Activated effector memory CD4-positive, alpha-beta T cell treated with Interleukin-2 at 50 U/mL for 16 hours (primary cell): ENCODE measurements around the gene MSN.
"Not testable (repeated sequence)": the region's sequence is repeated elsewhere in the genome, so short reads cannot be mapped to it uniquely, and the experiment has no call there.

ENCODE experiments used
- DNase-seq: peaks from one replicate; pipeline ENCODE4 v3.0.0-alpha.2; 2020

The MSN gene

GRCh38 chrX:65667503-65668376, at the start of gene MSN:
Gene MSN (plus strand): TSS chrX:65667654. CDS start chrX:65667842, 188 bp downstream.
- DNase-seq = peak; percentile 68

- not testable (repeated sequence) for DNase-seq
These were observed 47.3 kb upstream of the MSN start for GRCh38 chrX:65620096-65620705.

GRCh38 chrX:65630771-65631170, 36.7 kb upstream of the MSN start:
- no peak for DNase-seq

GRCh38 chrX:65633826-65634225, 33.6 kb upstream of the MSN start:
- no peak for DNase-seq

GRCh38 chrX:65634732-65635131, 32.7 kb upstream of the MSN start:
- DNase-seq = no peak

GRCh38 chrX:65635378-65635777, 32.1 kb upstream of the MSN start:
- DNase-seq = no peak

GRCh38 chrX:65635822-65636221, 31.6 kb upstream of the MSN start:
- DNase-seq = no peak

- DNase-seq = not testable (repeated sequence)
These were observed 31.2 kb upstream of the MSN start for GRCh38 chrX:65636261-65636660.

GRCh38 chrX:65637335-65637734, 30.1 kb upstream of the MSN start:
- no peak for DNase-seq

GRCh38 chrX:65642914-65643491, 24.5 kb upstream of the MSN start:
- no peak for DNase-seq

- DNase-seq = no peak
These were observed 23.9 kb upstream of the MSN start for GRCh38 chrX:65643531-65644052.

- peak; percentile 1 for DNase-seq
These were observed 22.7 kb upstream of the MSN start for GRCh38 chrX:65644621-65645289.

GRCh38 chrX:65647801-65648200, 19.7 kb upstream of the MSN start:
- DNase-seq = no peak

GRCh38 chrX:65652098-65652497, 15.4 kb upstream of the MSN start:
- DNase-seq = no peak

GRCh38 chrX:65657009-65657441, 10.4 kb upstream of the MSN start:
- not testable (repeated sequence) for DNase-seq

GRCh38 chrX:65657659-65658058, 9.8 kb upstream of the MSN start:
- no peak for DNase-seq

- no peak for DNase-seq
These were observed 9.2 kb upstream of the MSN start for GRCh38 chrX:65658229-65658628.

GRCh38 chrX:65667157-65667502, 324 bp upstream of the MSN start:
- no peak for DNase-seq

GRCh38 chrX:65668377-65669310, 1.2 kb downstream of the MSN start:
- DNase-seq = peak; percentile 48

- no peak for DNase-seq
These were observed 3.8 kb downstream of the MSN start for GRCh38 chrX:65671286-65671685.

GRCh38 chrX:65671966-65672365, 4.5 kb downstream of the MSN start:
- DNase-seq = no peak

- no peak for DNase-seq
These were observed 6.4 kb downstream of the MSN start for GRCh38 chrX:65673857-65674203.
